BLaER1 treated with 17β-estradiol and CSF1 and Interleukin-3, amounts not matched to agents 10 nM and 100 nM (cell line): ENCODE measurements around the gene MCF2L.

Source experiments
- H3K27ac ChIP-seq, 11 experiments: shearing (Covaris generic); formaldehyde crosslinking; 2 replicates each; pipeline ENCODE4 v1.8.1; 2022
- H3K27me3 ChIP-seq, 11 experiments: shearing (Covaris generic); formaldehyde crosslinking; 2 replicates each; pipeline ENCODE4 v1.8.1; 2022
- H3K36me3 ChIP-seq, 11 experiments: shearing (Covaris generic); formaldehyde crosslinking; 2 replicates each; pipeline ENCODE4 v1.8.1; 2022
- H3K4me1 ChIP-seq, 10 experiments: shearing (Covaris generic); formaldehyde crosslinking; 2 replicates each; pipeline ENCODE4 v1.8.1; 2022
- H3K4me2 ChIP-seq, 11 experiments: shearing (Covaris generic); formaldehyde crosslinking; 2 replicates each; pipeline ENCODE4 v1.8.1; 2022
- H3K4me3 ChIP-seq, 10 experiments: shearing (Covaris generic); formaldehyde crosslinking; 2 replicates each; pipeline ENCODE4 v1.8.1; 2022
- H3K9ac ChIP-seq, 11 experiments: shearing (Covaris generic); formaldehyde crosslinking; 2 replicates each; pipeline ENCODE4 v1.8.1; 2022
- H3K9me3 ChIP-seq, 11 experiments: shearing (Covaris generic); formaldehyde crosslinking; replicated peaks in 1 of 11; 2 replicates each; pipeline ENCODE4 v1.8.1; 2022
- H4K20me1 ChIP-seq, 11 experiments: shearing (Covaris generic); formaldehyde crosslinking; 2 replicates each; pipeline ENCODE4 v1.8.1; 2022
- Cebpa-rat ChIP-seq, 11 experiments: shearing (Covaris generic); IDR thresholded peaks; 2 replicates each; pipeline ENCODE4 v1.8.1; 2022

MCF2L gene

GRCh38 chr13:113064000-113064533, 95.1 kb downstream of the MCF2L start:
- Histone ChIP-seq H3K4me1 (peaks cover 0 to 9% (median 0%) of the 10 kb centered on the region in 10 experiments; a peak in 3 of 20 replicates), H3K9ac (no peak overlapping the region), H3K9me3 (no peaks in the 10 kb centered on the region), H3K36me3 (no peaks in the 10 kb centered on the region), H3K4me2 (0 out of 22 replicates have a peak overlapping the region, but pooled peaks of 1 of the 11 experiments have one; percentile 12), H4K20me1 (peaks cover 0 to 15% (median 0%) of the 10 kb centered on the region in 11 experiments; a peak in 1 of 22 replicates), H3K27ac (no peak overlapping the region), H3K27me3 (no peaks in the 10 kb centered on the region), H3K4me3 (no peak overlapping the region)
- no peak for TF ChIP-seq Cebpa-rat (IDR thresholded peaks at IDR 0.05)

DNA sequence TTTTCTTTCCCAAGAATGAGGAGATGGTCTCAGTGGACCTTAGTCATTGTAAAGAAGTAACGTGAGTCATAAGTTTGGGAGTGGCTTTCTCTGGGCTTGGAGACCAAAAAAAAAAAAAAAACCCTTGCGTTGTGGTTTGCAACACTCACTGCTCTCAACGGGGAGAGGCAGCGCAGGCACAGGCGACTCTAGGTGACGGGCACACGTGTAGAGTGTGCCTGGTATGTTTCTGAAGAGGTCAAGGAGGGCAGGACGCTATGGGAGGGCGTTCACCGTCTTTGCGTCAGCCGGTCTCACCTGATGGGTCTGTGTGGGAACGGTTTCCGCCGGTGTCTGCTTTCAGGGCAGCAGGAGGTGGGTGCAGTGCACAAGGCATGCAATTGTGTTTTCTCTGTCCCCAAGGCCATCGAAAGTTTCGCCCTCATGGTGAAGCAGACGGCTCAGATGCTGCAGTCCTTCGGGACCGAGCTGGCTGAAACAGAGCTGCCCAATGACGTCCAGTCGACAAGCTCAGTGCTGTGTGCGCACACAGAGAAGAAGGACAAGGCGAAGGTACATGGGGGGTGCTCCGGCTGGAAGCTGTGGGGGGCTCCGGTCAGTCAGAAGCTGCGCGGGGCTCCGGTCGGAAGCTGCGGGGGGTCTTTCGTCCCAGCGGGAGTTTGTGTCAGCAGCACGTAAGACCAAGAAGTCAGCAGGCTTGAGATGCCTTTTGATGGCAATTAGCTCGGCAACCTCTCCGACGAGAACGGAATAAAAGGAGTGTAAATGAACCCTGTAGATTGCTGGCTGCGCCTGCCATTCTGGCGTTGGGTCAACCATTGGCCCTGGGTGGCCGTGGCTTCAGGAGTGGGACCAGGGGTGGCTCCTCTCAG, 95.8 kb downstream of the MCF2L start:
- H3K4me3 ChIP-seq = no peak overlapping the region
- H3K4me2 ChIP-seq = peak overlapping the region in 1 of 11 experiments; percentile 12; a peak in 1 of 22 replicates
- H3K27me3 ChIP-seq = no peaks in the 10 kb centered on the region
- no peak for TF ChIP-seq Cebpa-rat (IDR thresholded peaks at IDR 0.05)
- H4K20me1 ChIP-seq = peaks cover 0 to 16% (median 0%) of the 10 kb centered on the region in 11 experiments; a peak in 2 of 22 replicates
- H3K9me3 ChIP-seq = no peaks in the 10 kb centered on the region
- H3K36me3 ChIP-seq = no peaks in the 10 kb centered on the region
- no peak overlapping the region for H3K9ac ChIP-seq
- H3K27ac ChIP-seq = no peak overlapping the region
- H3K4me1 ChIP-seq = peaks cover 0 to 9% (median 0%) of the 10 kb centered on the region in 10 experiments; a peak in 3 of 20 replicates

- Histone ChIP-seq H3K27ac (no peak overlapping the region), H3K9ac (no peak overlapping the region), H3K4me3 (no peak overlapping the region), H3K4me1 (peaks cover 0 to 9% (median 0%) of the 10 kb centered on the region in 10 experiments; a peak in 3 of 20 replicates), H3K27me3 (no peaks in the 10 kb centered on the region), H3K4me2 (no peak overlapping the region), H3K36me3 (no peaks in the 10 kb centered on the region), H4K20me1 (peaks cover 0 to 24% (median 0%) of the 10 kb centered on the region in 11 experiments; a peak in 2 of 22 replicates), H3K9me3 (no peaks in the 10 kb centered on the region)
- TF ChIP-seq Cebpa-rat (IDR thresholded peaks at IDR 0.05) = no peak
These were observed 96.6 kb downstream of the MCF2L start for GRCh38 chr13:113065406-113066141.

DNA sequence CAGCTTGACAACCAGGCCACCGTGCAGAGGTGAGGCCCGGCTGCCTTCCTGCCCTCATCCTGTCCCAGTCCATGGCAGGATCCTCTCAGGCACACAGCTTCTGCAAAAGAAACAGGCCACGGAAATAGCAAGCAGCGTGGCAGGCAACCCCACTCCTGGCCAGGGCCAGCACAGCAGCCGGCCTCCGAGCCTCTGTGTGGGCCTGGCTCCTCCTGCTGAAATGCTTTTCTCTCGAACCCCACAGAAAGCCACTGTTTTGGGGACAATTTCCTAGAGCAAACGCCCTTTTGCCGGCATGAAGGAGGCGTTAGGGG, 97.1 kb downstream of the MCF2L start:
- no peaks in the 10 kb centered on the region for H3K36me3 ChIP-seq
- peaks cover 0 to 24% (median 0%) of the 10 kb centered on the region in 11 experiments; a peak in 2 of 22 replicates for H4K20me1 ChIP-seq
- no peak for TF ChIP-seq Cebpa-rat (IDR thresholded peaks at IDR 0.05)
- H3K27me3 ChIP-seq = no peaks in the 10 kb centered on the region
- no peak overlapping the region for H3K4me2 ChIP-seq
- H3K27ac ChIP-seq = no peak overlapping the region
- H3K9me3 ChIP-seq = no peaks in the 10 kb centered on the region
- no peak overlapping the region for H3K9ac ChIP-seq
- H3K4me3 ChIP-seq = no peak overlapping the region
- peaks cover 0 to 9% (median 0%) of the 10 kb centered on the region in 10 experiments; a peak in 3 of 20 replicates for H3K4me1 ChIP-seq

- Histone ChIP-seq H3K27ac (no peak overlapping the region), H3K9me3 (no peaks in the 10 kb centered on the region), H3K9ac (no peak overlapping the region), H4K20me1 (peaks cover 0 to 24% (median 0%) of the 10 kb centered on the region in 11 experiments; a peak in 2 of 22 replicates), H3K36me3 (no peaks in the 10 kb centered on the region), H3K4me2 (no peak overlapping the region), H3K27me3 (no peaks in the 10 kb centered on the region), H3K4me1 (peaks cover 0 to 9% (median 0%) of the 10 kb centered on the region in 10 experiments; a peak in 3 of 20 replicates), H3K4me3 (no peak overlapping the region)
- no peak for TF ChIP-seq Cebpa-rat (IDR thresholded peaks at IDR 0.05)
These were observed 97.7 kb downstream of the MCF2L start for GRCh38 chr13:113066746-113067145.

GRCh38 chr13:113069861-113070805, 101.1 kb downstream of the MCF2L start:
- TF ChIP-seq Cebpa-rat (IDR thresholded peaks at IDR 0.05) = no peak
- H3K9me3 ChIP-seq = peaks cover 0 to 5% (median 0%) of the 10 kb centered on the region in 11 experiments; a peak in 1 of 22 replicates
- H3K36me3 ChIP-seq = no peaks in the 10 kb centered on the region
- H3K9ac ChIP-seq = no peak overlapping the region
- no peaks in the 10 kb centered on the region for H3K4me1 ChIP-seq
- H3K27ac ChIP-seq = no peak overlapping the region
- no peak overlapping the region for H3K4me3 ChIP-seq
- H3K27me3 ChIP-seq = no peaks in the 10 kb centered on the region
- no peak overlapping the region for H3K4me2 ChIP-seq
- H4K20me1 ChIP-seq = peaks cover 0 to 17% (median 0%) of the 10 kb centered on the region in 11 experiments; a peak in 2 of 22 replicates

GRCh38 chr13:113070855-113071254, 101.8 kb downstream of the MCF2L start:
- TF ChIP-seq Cebpa-rat (IDR thresholded peaks at IDR 0.05) = no peak
- Histone ChIP-seq H3K9me3 (peaks cover 0 to 5% (median 0%) of the 10 kb centered on the region in 11 experiments; a peak in 1 of 22 replicates), H3K36me3 (no peaks in the 10 kb centered on the region), H3K4me3 (no peak overlapping the region), H4K20me1 (peaks cover 0 to 10% (median 0%) of the 10 kb centered on the region in 11 experiments; a peak in 2 of 22 replicates), H3K27me3 (no peaks in the 10 kb centered on the region), H3K9ac (no peak overlapping the region), H3K4me2 (no peak overlapping the region), H3K4me1 (no peaks in the 10 kb centered on the region), H3K27ac (no peak overlapping the region)

GRCh38 chr13:113072376-113072775, 103.4 kb downstream of the MCF2L start:
- no peak overlapping the region for H3K4me2 ChIP-seq
- peaks cover 0 to 5% (median 0%) of the 10 kb centered on the region in 11 experiments; a peak in 1 of 22 replicates for H3K9me3 ChIP-seq
- no peak overlapping the region for H3K27ac ChIP-seq
- peak in 2 of 11 experiments; percentile 32 to 75; a peak in 2 of 22 replicates for TF ChIP-seq Cebpa-rat (IDR thresholded peaks at IDR 0.05)
- H3K27me3 ChIP-seq = no peaks in the 10 kb centered on the region
- H3K36me3 ChIP-seq = no peaks in the 10 kb centered on the region
- peaks cover 0 to 9% (median 0%) of the 10 kb centered on the region in 11 experiments; a peak in 2 of 22 replicates for H4K20me1 ChIP-seq
- no peak overlapping the region for H3K9ac ChIP-seq
- H3K4me3 ChIP-seq = no peak overlapping the region
- H3K4me1 ChIP-seq = peaks cover 0 to 2% (median 0%) of the 10 kb centered on the region in 10 experiments; a peak in 2 of 20 replicates
